ENCODE data around the gene CCDC54. TPM values are rescaled to one million over a fixed set of nuclear protein-coding genes. Genes with fewer than 3 reads are reported as not detected.

CCDC54 gene
- polyA plus RNA-seq, 1 donor from 2014 or later = not detected

DNA sequence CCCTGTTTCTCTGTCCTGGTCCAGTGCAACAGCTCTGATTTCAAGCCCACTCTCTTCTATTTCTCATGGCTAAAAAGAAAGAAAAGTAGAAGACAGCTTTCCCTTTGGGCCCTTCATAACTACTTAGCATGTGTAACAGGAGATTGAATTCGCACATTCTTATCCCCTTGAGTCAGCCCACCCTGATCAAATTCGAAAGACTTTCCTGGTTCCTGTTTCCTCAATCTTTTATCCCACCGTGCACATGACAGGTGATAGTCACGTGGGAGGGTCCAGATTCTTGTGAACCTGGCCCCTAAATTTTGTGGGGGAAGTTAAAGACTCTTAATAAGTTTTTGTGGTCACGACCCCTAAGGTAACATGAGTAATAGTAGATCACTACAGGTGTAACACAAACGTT is 4.7 kb upstream of the CCDC54 start:
- TF ChIP-seq POLR2AphosphoS5 (IDR thresholded peaks at IDR 0.05) (no peak), TAF1 (IDR thresholded peaks at IDR 0.05; ENCODE audit: low read depth) (no peak)
- Histone ChIP-seq H3K79me2 (replicated peaks; ENCODE audit: insufficient read depth, low read length) (no peaks in the 10 kb centered on the region), H3K36me3 (ENCODE audit: insufficient read depth, low read length) (no peaks in the 10 kb centered on the region), H3K4me3 (ENCODE audit: low read length) (no peak overlapping the region), H2AFZ (ENCODE audit: low read depth, low read length) (no peak overlapping the region), H3K4me2 (ENCODE audit: low read length) (no peak overlapping the region), H3K9me2 (ENCODE audit: insufficient read depth, low read length) (no peaks in the 10 kb centered on the region), H3K27ac (ENCODE audit: low read length) (no peak overlapping the region), H3F3A (ENCODE audit: insufficient read depth, low read length, poor library complexity, severe bottlenecking) (no peaks in the 10 kb centered on the region), H3K27me3 (ENCODE audit: insufficient read depth, low read depth, low read length) (no peaks in the 10 kb centered on the region), H3K9me3 (ENCODE audit: low read length) (no peaks in the 10 kb centered on the region), H3K9ac (ENCODE audit: low read length) (no peak overlapping the region), H4K20me1 (ENCODE audit: insufficient read depth) (no peaks in the 10 kb centered on the region)

DNA sequence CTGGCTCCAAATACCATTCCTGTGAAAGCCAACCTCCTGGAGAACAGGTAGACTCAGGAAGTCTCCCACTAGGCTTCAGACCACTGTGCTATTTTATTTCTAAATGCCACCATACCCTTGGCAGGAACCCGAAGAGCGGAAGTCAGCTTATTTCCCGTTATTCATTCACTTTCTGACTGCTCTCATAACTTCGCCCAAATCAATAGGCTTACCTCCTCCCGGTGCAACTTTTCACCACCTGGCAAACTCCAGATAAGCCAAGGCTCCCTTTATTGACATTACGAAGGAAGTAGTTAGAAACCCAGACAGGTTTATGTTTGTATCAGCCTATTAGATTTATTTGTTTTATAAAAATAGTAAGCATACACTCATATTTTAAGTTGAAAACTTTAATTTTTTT is 3.3 kb upstream of the CCDC54 start:
- H3K4me2 ChIP-seq (ENCODE audit: low read length) = no peak overlapping the region
- H3K9me3 ChIP-seq (ENCODE audit: low read length) = no peaks in the 10 kb centered on the region
- no peak overlapping the region for H3K4me3 ChIP-seq (ENCODE audit: low read length)
- H3K36me3 ChIP-seq (ENCODE audit: insufficient read depth, low read length) = no peaks in the 10 kb centered on the region
- H3K27ac ChIP-seq (ENCODE audit: low read length) = no peak overlapping the region
- H2AFZ ChIP-seq (ENCODE audit: low read depth, low read length) = no peak overlapping the region
- no peaks in the 10 kb centered on the region for H4K20me1 ChIP-seq (ENCODE audit: insufficient read depth)
- H3K79me2 ChIP-seq (replicated peaks; ENCODE audit: insufficient read depth, low read length) = no peaks in the 10 kb centered on the region
- no peaks in the 10 kb centered on the region for H3K9me2 ChIP-seq (ENCODE audit: insufficient read depth, low read length)
- no peak for TF ChIP-seq MXI1 (conservative IDR thresholded peaks at IDR 0.05; ENCODE audit: poor library complexity, severe bottlenecking)
- TF ChIP-seq, protein P1, sequence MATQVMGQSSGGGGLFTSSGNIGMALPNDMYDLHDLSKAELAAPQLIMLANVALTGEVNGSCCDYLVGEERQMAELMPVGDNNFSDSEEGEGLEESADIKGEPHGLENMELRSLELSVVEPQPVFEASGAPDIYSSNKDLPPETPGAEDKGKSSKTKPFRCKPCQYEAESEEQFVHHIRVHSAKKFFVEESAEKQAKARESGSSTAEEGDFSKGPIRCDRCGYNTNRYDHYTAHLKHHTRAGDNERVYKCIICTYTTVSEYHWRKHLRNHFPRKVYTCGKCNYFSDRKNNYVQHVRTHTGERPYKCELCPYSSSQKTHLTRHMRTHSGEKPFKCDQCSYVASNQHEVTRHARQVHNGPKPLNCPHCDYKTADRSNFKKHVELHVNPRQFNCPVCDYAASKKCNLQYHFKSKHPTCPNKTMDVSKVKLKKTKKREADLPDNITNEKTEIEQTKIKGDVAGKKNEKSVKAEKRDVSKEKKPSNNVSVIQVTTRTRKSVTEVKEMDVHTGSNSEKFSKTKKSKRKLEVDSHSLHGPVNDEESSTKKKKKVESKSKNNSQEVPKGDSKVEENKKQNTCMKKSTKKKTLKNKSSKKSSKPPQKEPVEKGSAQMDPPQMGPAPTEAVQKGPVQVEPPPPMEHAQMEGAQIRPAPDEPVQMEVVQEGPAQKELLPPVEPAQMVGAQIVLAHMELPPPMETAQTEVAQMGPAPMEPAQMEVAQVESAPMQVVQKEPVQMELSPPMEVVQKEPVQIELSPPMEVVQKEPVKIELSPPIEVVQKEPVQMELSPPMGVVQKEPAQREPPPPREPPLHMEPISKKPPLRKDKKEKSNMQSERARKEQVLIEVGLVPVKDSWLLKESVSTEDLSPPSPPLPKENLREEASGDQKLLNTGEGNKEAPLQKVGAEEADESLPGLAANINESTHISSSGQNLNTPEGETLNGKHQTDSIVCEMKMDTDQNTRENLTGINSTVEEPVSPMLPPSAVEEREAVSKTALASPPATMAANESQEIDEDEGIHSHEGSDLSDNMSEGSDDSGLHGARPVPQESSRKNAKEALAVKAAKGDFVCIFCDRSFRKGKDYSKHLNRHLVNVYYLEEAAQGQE (IDR thresholded peaks at IDR 0.05; ENCODE audit: borderline replicate concordance) = no peak
- TF ChIP-seq SMC3 (conservative IDR thresholded peaks at IDR 0.05; ENCODE audit: poor library complexity) = no peak
- no peak for TF ChIP-seq POLR2AphosphoS5 (IDR thresholded peaks at IDR 0.05)
- no peak for TF ChIP-seq TAF1 (IDR thresholded peaks at IDR 0.05; ENCODE audit: low read depth)
- TF ChIP-seq EP300 (conservative IDR thresholded peaks at IDR 0.05; ENCODE audit: poor library complexity, severe bottlenecking) = no peak
- no peak for TF ChIP-seq RAD21 (conservative IDR thresholded peaks at IDR 0.05)
- TF ChIP-seq EZH2 (IDR thresholded peaks at IDR 0.05; ENCODE audit: borderline replicate concordance, insufficient read depth, low read length, poor library complexity, severe bottlenecking) = no peak
- TF ChIP-seq, protein P2, sequence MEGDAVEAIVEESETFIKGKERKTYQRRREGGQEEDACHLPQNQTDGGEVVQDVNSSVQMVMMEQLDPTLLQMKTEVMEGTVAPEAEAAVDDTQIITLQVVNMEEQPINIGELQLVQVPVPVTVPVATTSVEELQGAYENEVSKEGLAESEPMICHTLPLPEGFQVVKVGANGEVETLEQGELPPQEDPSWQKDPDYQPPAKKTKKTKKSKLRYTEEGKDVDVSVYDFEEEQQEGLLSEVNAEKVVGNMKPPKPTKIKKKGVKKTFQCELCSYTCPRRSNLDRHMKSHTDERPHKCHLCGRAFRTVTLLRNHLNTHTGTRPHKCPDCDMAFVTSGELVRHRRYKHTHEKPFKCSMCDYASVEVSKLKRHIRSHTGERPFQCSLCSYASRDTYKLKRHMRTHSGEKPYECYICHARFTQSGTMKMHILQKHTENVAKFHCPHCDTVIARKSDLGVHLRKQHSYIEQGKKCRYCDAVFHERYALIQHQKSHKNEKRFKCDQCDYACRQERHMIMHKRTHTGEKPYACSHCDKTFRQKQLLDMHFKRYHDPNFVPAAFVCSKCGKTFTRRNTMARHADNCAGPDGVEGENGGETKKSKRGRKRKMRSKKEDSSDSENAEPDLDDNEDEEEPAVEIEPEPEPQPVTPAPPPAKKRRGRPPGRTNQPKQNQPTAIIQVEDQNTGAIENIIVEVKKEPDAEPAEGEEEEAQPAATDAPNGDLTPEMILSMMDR (IDR thresholded peaks at IDR 0.05; ENCODE audit: poor library complexity, severe bottlenecking) = no peak
- no peaks in the 10 kb centered on the region for H3F3A ChIP-seq (ENCODE audit: insufficient read depth, low read length, poor library complexity, severe bottlenecking)
- H3K9ac ChIP-seq (ENCODE audit: low read length) = no peak overlapping the region
- H3K27me3 ChIP-seq (ENCODE audit: insufficient read depth, low read depth, low read length) = no peaks in the 10 kb centered on the region

DNA sequence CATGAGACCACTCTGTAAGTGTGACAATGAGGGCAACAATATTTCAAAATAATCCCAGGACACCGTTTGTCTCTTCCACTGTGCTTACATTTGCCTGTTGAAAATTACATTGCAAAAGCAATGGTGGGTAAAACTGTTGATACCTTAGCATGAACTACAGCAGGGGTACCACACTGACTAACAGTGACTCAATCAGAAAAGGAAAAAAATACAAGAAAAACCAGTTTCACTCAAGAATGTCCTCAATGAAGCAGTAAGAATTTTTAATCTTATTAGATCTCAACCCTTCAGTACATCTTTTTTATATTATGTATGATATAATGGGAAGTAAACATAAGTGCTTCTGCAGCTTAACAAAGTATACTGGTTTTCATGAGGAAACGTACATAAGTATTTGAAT is 1.6 kb upstream of the CCDC54 start:
- TF ChIP-seq SMC3 (conservative IDR thresholded peaks at IDR 0.05; ENCODE audit: poor library complexity) (no peak), TAF1 (IDR thresholded peaks at IDR 0.05; ENCODE audit: low read depth) (no peak), POLR2AphosphoS5 (IDR thresholded peaks at IDR 0.05) (no peak)
- TF ChIP-seq, protein P1 (IDR thresholded peaks at IDR 0.05; ENCODE audit: borderline replicate concordance) = no peak
- no peaks in the 10 kb centered on the region for H3K9me2 ChIP-seq (ENCODE audit: insufficient read depth, low read length)
- no peaks in the 10 kb centered on the region for H3K9me3 ChIP-seq (ENCODE audit: low read length)
- no peaks in the 10 kb centered on the region for H3K27me3 ChIP-seq (ENCODE audit: insufficient read depth, low read depth, low read length)
- no peak overlapping the region for H3K4me3 ChIP-seq (ENCODE audit: low read length)
- H3F3A ChIP-seq (ENCODE audit: insufficient read depth, low read length, poor library complexity, severe bottlenecking) = no peaks in the 10 kb centered on the region
- H4K20me1 ChIP-seq (ENCODE audit: insufficient read depth) = no peaks in the 10 kb centered on the region
- no peak overlapping the region for H3K9ac ChIP-seq (ENCODE audit: low read length)
- H3K27ac ChIP-seq (ENCODE audit: low read length) = no peak overlapping the region
- H3K4me2 ChIP-seq (ENCODE audit: low read length) = no peak overlapping the region
- H3K79me2 ChIP-seq (replicated peaks; ENCODE audit: insufficient read depth, low read length) = no peaks in the 10 kb centered on the region
- no peaks in the 10 kb centered on the region for H3K36me3 ChIP-seq (ENCODE audit: insufficient read depth, low read length)
- H2AFZ ChIP-seq (ENCODE audit: low read depth, low read length) = no peak overlapping the region
